Stomach (tissue), 9 donors: ENCODE data around the gene XCR1. TPM values are rescaled to one million over a fixed set of nuclear protein-coding genes. Genes with fewer than 3 reads are reported as not detected.

Experiments
- DNase-seq, 2 donors: peaks; one replicate each; pipeline versions ENCODE4 v3.0.0 to v3.0.0-alpha.2; 2013 to 2019
- H3K27ac ChIP-seq, 5 donors: fragments of 200-600 bp in 4 of 5; sonication (generic) in 4 of 5; one replicate each; pipeline ENCODE4 v1.5.1; 2013 to 2019; ENCODE audit warnings: mild to moderate bottlenecking in 1 of 5, moderate library complexity in 1 of 5
- H3K27me3 ChIP-seq, 3 donors: fragments of 200-600 bp; sonication (generic); one replicate each; pipeline ENCODE4 v1.5.1; 2017 to 2019; ENCODE audit warnings: mixed run types in 1 of 3
- H3K36me3 ChIP-seq, 4 donors: fragments of 200-600 bp; sonication (generic); 1 replicate in 3 of 4; 2 replicates in 1 of 4; pipeline ENCODE4 v1.5.1; 2016 to 2019
- H3K4me1 ChIP-seq, 4 donors: fragments of 200-600 bp; sonication (generic); one replicate each; pipeline ENCODE4 v1.5.1; 2016 to 2019
- H3K4me3 ChIP-seq, 4 donors: fragments of 200-600 bp; sonication (generic) in 3 of 4; one replicate each; pipeline ENCODE4 v1.5.1; 2016 to 2019; ENCODE audit warnings: mild to moderate bottlenecking in 1 of 4
- H3K9me3 ChIP-seq, 4 donors: fragments of 200-600 bp; sonication (generic); one replicate each; pipeline ENCODE4 v1.5.1; 2016 to 2019
- EP300 ChIP-seq: sonication (generic); formaldehyde crosslinking; IDR thresholded peaks from one replicate; pipeline ENCODE4 v1.6.1; 2017; ENCODE audit warnings: antibody characterized with exemption
- POLR2A ChIP-seq, 4 donors: fragments of 450-650 bp; IDR thresholded peaks; one replicate each; pipeline ENCODE4 v1.6.1; 2016; ENCODE audit warnings: antibody characterized with exemption in 4 of 4, control low read depth in 2 of 4, mild to moderate bottlenecking in 1 of 4, moderate library complexity in 1 of 4
- POLR2AphosphoS5 ChIP-seq, 3 donors: sonication (generic); formaldehyde crosslinking; IDR thresholded peaks; one replicate each; pipeline ENCODE4 v1.6.1; 2016; ENCODE audit warnings: antibody characterized with exemption in 3 of 3
- WGBS, 5 donors: extraction: QIAGEN DNeasy Blood & Tissue Kit in 3 of 5; methylation state at CpG; one replicate each; pipeline versions ENCODE4 v1.1.5 to v1.1.7; 2013 to 2018; 5-methylcytosine and 5-hydroxymethylcytosine counted together
- intact Hi-C: fragments of 100-400 bp; cut with DNase I; formaldehyde crosslinking; loops from one replicate; pipeline ENCODE4 v1.15.1; 2023; ENCODE audit warnings: low total_unique reads
- polyA plus RNA-seq, 3 donors: library from polyadenylated mRNA; stranded (reverse); fragments of 200-250 nt; gene quantifications; one replicate each; pipeline ENCODE4 v1.2.3, GENCODE V29; 2013
- total RNA-seq, 5 donors: library from RNA; depleted of rRNA; stranded (reverse); fragments of >200 nt; gene quantifications; one replicate each; pipeline versions ENCODE4 v1.1.0 to v1.2.3, GENCODE V29; 2014 to 2016
- TF ChIP-seq, protein P1 (sequence below), 7 experiments: fragments of 450-650 bp in 4 of 7; fragments of 200-600 bp in 3 of 7; sonication (generic) in 3 of 7; IDR thresholded peaks; one replicate each; pipeline ENCODE4 v1.5.1; 2016 to 2019; ENCODE audit warnings: antibody characterized with exemption in 7 of 7, control low read depth in 2 of 7, mild to moderate bottlenecking in 1 of 7
- donor health status: healthy with polysubstance abuse.
- donor health status: Bipolar disorder and iron deficiency.
- donor health status: healthy.

XCR1 gene
- total and polyA plus RNA-seq, 8 donors, result under 0.01 to 0.37 (median 0.08) TPM; not detected in 4

GRCh38 chr3:45980229-45980813, 47.0 kb downstream of the XCR1 start:
- WGBS, 5 donors, result 70 to 83% (median 81%) methylated on average over 7 of the region's 7 CpGs
- TF ChIP-seq POLR2AphosphoS5 (IDR thresholded peaks at IDR 0.05) (no peak), POLR2A (IDR thresholded peaks at IDR 0.05) (no peak), EP300 (no peak)
- TF ChIP-seq, protein P1, sequence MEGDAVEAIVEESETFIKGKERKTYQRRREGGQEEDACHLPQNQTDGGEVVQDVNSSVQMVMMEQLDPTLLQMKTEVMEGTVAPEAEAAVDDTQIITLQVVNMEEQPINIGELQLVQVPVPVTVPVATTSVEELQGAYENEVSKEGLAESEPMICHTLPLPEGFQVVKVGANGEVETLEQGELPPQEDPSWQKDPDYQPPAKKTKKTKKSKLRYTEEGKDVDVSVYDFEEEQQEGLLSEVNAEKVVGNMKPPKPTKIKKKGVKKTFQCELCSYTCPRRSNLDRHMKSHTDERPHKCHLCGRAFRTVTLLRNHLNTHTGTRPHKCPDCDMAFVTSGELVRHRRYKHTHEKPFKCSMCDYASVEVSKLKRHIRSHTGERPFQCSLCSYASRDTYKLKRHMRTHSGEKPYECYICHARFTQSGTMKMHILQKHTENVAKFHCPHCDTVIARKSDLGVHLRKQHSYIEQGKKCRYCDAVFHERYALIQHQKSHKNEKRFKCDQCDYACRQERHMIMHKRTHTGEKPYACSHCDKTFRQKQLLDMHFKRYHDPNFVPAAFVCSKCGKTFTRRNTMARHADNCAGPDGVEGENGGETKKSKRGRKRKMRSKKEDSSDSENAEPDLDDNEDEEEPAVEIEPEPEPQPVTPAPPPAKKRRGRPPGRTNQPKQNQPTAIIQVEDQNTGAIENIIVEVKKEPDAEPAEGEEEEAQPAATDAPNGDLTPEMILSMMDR (IDR thresholded peaks at IDR 0.05), result no peak
- Histone ChIP-seq H3K27me3 (no peaks in the 10 kb centered on the region), H3K27ac (peak overlapping the region in 4 of 5 donors; percentile 50 to 83 (median 64)), H3K4me1 (peaks cover 40 to 97% (median 77%) of the 10 kb centered on the region in 4 donors), H3K36me3 (peaks cover 53 to 89% (median 84%) of the 10 kb centered on the region in 4 donors), H3K9me3 (no peaks in the 10 kb centered on the region), H3K4me3 (no peak overlapping the region)
- DNase-seq, result no peak
- intact Hi-C loops, result no loop called here

- no peak overlapping the region for H3K4me3 ChIP-seq
- H3K36me3 ChIP-seq, result peaks cover 62 to 93% (median 91%) of the 10 kb centered on the region in 4 donors
- no peaks in the 10 kb centered on the region for H3K27me3 ChIP-seq
- H3K9me3 ChIP-seq, result no peaks in the 10 kb centered on the region
- TF ChIP-seq, protein P1 (IDR thresholded peaks at IDR 0.05), result no peak
- TF ChIP-seq POLR2A (IDR thresholded peaks at IDR 0.05), result no peak
- no peak for TF ChIP-seq POLR2AphosphoS5 (IDR thresholded peaks at IDR 0.05)
- no peak for TF ChIP-seq EP300
- WGBS, 5 donors, result 74 to 91% (median 78%) methylated on average over 4 of the region's 4 CpGs
- intact Hi-C loops, result no loop called here
- H3K27ac ChIP-seq, result peak overlapping the region in 4 of 5 donors; percentile 50 to 83 (median 64)
- no peak for DNase-seq
- H3K4me1 ChIP-seq, result peaks cover 31 to 94% (median 69%) of the 10 kb centered on the region in 4 donors
Observed at GRCh38 chr3:45979378-45979777, 47.9 kb downstream of the XCR1 start.

DNA sequence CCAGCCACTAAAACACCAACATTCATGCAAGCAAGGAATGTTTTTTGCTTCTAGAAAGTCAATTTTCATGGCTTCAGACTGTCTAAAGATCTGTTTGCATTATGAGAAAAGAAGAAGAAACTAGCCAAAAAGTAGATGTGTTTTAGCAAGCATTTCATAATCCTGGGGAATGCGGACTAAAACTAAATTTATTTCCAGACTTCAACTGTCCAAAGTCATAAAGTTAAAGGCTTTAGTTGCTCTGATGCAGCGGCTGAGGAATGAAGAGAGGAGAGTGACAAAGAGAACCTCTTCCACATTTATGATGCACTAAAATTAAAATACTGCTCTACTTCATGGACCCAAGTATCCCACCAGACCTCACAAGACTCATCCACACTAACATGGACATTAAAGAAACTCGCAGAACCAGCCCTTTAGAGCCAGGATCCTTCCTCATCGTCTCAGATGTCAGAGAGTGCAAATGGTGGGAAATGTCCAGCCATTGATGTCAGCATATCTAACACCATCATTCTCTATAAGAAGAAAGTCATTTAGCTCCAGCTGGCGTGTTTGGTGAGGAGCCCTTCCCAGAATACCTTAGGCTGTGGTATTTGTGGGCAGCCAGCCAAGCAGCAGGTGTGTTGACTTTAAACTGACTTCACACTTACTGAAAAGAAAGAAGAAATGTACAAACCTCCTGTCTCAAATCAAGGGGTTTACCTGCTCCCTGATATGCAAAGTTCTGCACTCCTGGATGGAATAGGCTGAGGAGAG, 49.1 kb downstream of the XCR1 start:
- WGBS, 5 donors, result 47 to 73% (median 57%) methylated on average over 5 of the region's 5 CpGs
- no peaks in the 10 kb centered on the region for H3K27me3 ChIP-seq
- no peak for TF ChIP-seq POLR2A (IDR thresholded peaks at IDR 0.05)
- TF ChIP-seq POLR2AphosphoS5 (IDR thresholded peaks at IDR 0.05), result peak in 2 of 3 donors; percentile 57 to 62
- TF ChIP-seq, protein P1 (IDR thresholded peaks at IDR 0.05), result no peak
- H3K4me3 ChIP-seq, result no peak overlapping the region
- peak; percentile 91 to 96 for DNase-seq
- peaks cover 19 to 84% (median 57%) of the 10 kb centered on the region in 4 donors for H3K4me1 ChIP-seq
- H3K36me3 ChIP-seq, result peaks cover 52 to 93% (median 89%) of the 10 kb centered on the region in 4 donors
- no peaks in the 10 kb centered on the region for H3K9me3 ChIP-seq
- intact Hi-C loops, result no loop called here
- H3K27ac ChIP-seq, result peak overlapping the region; percentile 50 to 83 (median 53)

DNA sequence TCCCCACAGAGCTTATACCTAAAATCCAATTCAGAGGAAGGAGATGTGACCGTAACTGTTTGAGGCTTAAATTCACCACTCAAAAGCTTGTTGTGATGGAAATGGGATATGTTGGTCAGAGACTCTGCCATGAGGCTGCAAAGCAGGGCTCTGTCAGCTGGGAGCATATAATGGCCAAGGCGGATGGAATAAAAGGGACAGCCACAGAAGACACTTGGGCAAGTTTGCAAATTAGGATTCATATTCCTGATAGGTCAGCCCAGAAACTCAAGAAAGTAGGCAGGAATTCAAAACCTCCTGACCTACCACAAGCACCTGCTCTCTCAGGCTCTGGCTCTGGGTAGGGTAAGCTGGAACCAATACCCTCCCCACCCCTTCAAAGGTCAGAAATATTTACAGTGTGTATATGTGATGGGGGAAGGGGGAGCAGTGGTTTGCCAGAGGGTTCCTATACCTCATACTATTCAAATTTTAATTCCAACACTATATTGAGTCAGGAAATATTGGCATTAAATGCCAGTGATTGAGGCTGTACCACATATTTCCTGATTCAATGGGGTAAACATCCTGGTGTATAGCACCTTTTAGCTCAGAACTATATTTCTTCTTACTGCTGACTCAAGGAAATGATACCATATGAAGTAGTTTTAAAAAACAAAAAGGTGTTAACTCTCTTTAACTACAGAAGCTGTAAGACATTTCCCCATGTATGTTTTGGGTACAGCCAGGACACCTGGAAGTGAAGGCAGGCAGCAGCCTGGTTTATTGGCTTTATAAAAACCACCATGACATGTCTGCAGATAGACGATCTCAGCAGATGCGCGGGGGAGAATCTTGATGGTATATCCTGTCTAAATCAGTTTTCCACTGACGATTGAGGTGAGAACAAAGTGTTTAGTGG, 50.8 kb downstream of the XCR1 start:
- 54 to 75% (median 64%) methylated on average over 6 of the region's 6 CpGs for WGBS, 5 donors
- Histone ChIP-seq H3K4me1 (peaks cover 19 to 84% (median 51%) of the 10 kb centered on the region in 4 donors), H3K9me3 (no peaks in the 10 kb centered on the region), H3K36me3 (peaks cover 43 to 93% (median 88%) of the 10 kb centered on the region in 4 donors), H3K27me3 (no peaks in the 10 kb centered on the region), H3K27ac (peak overlapping the region; percentile 48 to 83 (median 57)), H3K4me3 (no peak overlapping the region)
- DNase-seq, result no peak
- intact Hi-C loops, result no loop called here
- TF ChIP-seq POLR2AphosphoS5 (IDR thresholded peaks at IDR 0.05) (no peak), POLR2A (IDR thresholded peaks at IDR 0.05) (no peak), EP300 (no peak)
- TF ChIP-seq, protein P1 (IDR thresholded peaks at IDR 0.05), result no peak
